HG03039 (cell line): ENCODE results near the gene ZEB2.

ENCODE experiments used
- ATAC-seq: cut with Tn5 transposase; IDR thresholded peaks from one replicate; pipeline ENCODE4 v1.9.1; 2021; ENCODE audit warnings: mild to moderate bottlenecking, moderate library complexity; ENCODE audit not compliant: unreplicated experiment

The ZEB2 gene

GRCh38 chr2:144454466-144455287, 65.2 kb downstream of the ZEB2 start:
- no peak for ATAC-seq

DNA sequence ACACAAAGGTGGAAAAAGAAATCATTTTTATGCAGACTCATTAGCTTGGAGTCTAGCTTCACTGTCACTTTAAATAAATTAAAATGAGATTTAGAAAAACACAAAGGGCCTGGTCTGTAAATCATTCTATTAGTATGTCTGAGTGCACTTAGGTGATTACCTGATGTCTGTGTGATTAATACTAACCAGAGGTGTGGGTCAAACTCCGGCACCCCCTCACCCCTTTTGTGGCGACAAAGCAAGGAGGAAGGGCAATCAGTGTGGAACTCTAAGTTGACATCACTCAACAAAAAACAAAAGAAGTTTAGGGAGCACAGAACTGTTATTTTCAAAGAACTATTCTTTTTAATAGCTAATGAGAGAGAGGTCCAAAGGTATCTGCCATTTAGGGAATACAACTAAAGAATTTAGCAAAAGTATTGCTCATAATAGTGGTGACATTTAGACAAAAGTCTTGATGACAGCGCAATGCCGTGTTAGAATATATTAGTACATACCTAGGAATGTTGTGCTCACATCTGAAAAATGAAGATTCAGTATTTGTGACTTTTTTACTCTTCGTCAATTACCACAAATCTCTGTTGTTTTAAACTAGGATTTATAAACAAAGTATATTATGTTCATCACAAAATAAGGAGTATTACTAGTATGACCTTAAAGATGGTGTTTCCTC, 66.3 kb downstream of the ZEB2 start:
- no peak for ATAC-seq

DNA sequence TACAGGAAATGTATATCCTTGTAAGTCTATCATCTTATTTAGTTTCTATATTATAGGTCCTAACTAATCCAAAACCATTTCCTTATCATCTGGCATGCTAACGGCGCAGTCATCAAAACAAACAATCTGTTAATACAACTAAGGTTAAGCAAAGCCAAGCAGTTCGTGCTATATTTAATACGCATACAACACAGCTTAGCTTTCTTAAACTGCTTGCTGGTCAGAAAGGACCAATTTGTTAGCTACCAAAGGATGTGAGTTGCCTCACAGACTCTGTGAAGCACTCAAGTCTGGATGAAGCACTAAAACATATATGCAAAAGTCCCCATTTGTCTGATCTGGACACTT, 67.0 kb downstream of the ZEB2 start:
- ATAC-seq: no peak

DNA sequence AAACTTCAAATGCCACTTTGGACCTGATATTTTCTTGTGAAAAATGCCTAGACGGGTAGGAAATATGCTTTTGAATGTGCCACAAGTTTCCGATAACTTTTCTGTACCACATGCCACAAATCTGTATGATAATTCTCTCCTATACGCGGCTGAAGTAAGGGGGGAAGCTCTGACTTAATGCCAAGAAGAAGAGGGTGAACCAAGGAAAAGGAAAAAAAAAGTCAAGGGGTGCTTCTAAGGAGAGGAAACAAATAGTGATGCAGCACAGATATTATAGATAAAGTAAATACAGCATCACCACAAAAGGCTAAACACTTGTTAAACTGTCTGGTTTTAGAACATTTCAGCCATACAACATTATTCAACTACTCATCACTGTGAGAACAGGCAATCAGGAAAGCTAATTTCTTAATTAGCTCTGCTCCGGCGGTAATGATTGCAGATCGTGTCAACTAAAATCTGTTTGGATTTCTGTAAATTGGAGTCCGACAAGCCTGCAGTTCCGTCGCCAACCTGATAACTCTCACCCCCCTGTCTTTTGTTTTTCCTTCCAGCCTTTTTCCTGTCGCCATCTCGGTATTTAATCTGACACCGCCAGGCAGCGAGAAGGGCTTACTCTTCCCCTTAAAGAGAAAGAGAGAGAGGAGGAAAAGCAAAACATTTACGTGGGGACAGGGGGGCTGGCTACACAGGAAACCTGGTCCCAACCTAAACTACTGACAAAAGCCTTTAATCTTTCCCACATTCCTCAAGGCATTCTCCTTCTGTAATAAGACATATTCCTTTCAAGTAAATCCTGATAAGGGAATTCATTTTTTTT, 67.5 kb downstream of the ZEB2 start:
- no peak for ATAC-seq

DNA sequence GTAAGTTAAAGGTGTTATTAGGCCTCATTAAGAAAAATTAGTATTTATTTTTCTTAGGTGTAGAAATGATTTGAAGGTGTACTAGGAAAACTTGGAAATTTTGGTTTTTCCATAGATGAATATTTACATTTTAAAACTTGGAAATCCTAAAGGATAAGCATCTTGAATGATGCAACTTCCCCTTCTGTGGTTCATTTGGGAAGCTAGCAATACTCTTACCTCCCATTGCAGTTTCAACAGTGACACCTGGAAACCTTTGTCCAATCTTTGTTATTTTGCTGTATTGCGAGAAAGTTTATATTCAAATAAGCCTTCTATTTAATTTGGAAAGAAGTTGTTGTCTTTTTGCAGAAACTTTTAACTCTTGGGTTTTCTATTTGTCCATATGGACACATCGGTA, 68.5 kb downstream of the ZEB2 start:
- no peak for ATAC-seq

GRCh38 chr2:144449028-144449406, 70.9 kb downstream of the ZEB2 start:
- ATAC-seq: no peak

- ATAC-seq: no peak
These were observed 71.4 kb downstream of the ZEB2 start for GRCh38 chr2:144448389-144449027.

DNA sequence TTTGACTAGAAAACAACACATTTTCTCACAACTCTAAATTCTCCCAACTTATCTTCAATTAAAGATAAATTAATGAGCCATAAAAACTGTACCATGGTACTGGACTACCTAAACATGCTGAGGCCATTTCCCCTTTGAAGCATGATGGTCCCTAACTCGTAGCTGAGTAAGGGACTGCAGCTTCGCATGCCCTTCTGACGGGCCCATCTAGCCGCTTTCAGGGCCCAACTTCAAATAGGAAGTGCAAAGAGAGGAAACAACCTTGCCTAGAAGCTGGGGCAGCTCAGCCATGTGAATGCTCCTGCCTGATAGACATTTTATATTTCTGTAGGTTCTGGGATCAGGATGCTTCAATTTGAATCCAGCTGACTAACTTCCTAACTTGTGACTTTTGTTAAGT, 72.4 kb downstream of the ZEB2 start:
- ATAC-seq: no peak

DNA sequence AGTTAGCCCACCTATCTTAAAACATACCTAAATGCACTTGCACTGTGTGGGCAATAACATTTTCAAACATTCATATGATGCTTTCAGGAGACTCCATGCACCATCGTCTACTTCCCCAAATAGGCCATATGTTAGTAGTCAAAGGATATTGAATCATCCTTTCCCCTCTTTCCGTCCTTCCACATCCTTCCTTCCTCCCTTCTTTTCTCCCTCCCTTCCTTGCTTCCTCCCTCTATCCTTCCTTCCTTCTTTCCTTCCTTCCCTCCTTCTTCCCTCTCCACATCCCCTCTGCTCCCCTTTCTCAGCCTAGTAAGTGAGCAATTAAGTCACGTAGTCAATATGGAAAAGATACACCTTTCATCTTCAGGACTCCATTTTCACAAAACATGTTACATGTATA, 73.8 kb downstream of the ZEB2 start:
- ATAC-seq: no peak

DNA sequence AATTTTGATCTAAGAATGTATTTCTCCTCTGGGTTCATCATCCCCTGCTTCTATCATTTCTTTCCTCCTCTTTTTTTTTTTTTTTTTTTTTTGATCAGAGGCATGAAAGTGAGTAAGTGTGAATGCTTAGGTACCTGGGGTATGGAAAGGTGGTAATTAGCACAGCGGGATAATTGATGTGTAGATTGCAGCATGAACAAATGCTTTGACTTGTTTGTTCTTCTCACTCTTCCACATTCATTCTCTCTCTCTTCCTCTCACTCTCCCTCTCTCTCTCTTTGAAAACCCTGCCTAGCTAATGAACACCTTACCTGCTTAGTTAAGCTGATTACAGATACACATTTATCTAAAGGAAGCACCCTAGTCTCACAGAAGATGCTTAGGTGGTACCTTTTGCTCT, 74.7 kb downstream of the ZEB2 start:
- no peak for ATAC-seq

- ATAC-seq: no peak
These were observed 75.8 kb downstream of the ZEB2 start for GRCh38 chr2:144443837-144444817.

GRCh38 chr2:144441711-144442141, 78.2 kb downstream of the ZEB2 start:
- no peak for ATAC-seq

DNA sequence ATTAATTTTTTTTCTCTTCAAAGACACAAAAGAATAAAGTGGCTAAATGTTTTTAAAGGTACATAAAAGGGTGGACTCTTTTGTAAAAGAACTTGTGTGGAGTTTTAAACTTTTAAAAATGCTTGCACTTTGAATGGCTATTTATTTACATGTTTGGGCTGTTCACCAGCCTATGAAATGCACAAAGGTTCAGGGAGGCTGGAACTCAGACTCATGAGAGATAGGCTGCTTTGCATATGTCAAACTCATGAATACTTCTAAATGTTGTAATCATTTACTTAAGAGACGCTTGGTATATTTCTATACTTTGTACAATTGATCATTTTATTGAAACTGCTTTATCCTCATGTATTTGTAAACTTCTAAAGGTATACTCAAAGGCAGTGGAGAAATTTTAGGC, 79.9 kb downstream of the ZEB2 start:
- ATAC-seq: no peak

DNA sequence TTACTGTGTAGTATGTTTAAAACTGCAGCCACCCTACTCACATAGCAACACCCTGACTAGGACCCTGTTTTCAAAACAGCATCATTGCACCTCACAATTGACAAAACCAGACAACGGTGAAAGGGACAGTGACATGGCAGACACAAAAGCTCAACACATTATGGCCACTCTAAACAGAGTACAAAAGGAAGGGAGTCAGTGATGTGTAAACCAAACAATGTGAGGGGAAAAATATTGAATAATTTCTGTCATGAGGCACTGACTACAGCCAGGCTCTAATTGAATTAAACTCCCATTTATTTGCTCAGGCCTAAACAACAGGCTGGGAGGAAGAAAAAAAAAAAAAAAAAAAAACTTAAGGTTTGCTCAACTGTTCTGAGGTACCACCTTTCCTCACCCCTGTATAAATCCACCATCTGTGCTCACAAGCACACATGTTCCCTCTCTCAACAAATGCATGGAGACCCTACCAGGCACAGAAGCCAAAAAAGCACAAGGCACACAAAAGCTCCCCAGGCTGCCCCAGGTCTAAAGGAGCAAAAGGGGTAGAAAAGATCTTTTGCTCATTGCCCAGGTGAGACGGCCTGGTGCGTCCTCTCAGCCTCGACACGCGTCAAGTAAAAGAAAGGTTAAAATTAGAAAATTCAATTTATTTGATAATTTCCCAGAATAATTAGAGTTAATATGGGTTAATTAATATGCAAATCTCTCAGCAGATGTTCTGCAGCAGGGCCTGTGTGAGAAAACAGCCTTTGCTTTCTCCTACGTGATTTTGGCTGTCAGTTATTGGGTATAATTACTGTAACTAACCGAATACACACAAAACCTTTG, 80.9 kb downstream of the ZEB2 start:
- no peak for ATAC-seq

GRCh38 chr2:144437636-144438035, 82.3 kb downstream of the ZEB2 start:
- no peak for ATAC-seq

GRCh38 chr2:144434425-144435222, 85.3 kb downstream of the ZEB2 start:
- ATAC-seq: no peak

DNA sequence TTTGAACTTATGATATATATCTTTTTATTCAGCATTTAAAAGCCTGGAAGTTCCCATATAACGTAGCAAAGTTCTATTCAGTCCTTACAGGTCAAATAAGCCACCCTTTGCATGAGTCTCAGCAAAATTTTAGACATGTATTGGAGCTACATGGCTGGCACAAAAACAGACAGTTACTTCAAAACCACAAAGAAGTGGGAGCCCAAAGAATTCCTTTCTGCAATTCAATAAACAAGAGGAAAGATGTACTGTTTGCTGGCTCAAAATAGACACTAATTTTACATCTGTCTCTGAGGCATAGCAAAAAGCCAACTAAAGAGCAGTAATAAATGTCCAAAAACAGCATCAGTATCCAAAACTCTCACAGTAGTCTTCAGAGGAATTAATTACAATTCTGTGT, 87.0 kb downstream of the ZEB2 start:
- no peak for ATAC-seq

DNA sequence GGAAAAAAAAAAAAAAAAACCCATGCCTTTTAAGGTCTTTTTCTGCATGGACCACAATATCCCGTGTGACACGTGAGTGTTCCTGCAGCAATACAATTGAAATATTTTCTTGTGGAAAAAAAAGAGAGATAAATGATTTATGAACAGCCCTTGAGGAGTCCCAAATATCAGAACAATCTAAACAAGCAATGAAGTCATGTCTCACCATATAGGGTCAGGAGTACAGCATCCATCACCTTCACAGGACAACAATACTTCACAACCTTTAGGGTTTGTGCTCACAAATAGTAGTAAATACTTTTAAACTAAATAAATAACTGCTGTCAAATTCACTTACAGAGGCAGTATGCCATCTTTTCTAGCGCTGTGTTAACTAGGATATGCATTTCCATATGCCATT, 87.9 kb downstream of the ZEB2 start:
- ATAC-seq: no peak
